GM21381 (cell line): ENCODE data around the gene FAM171A2.
"Not testable (repeated sequence)": the region's sequence is repeated elsewhere in the genome, so short reads cannot be mapped to it uniquely, and the experiment has no call there.

Experiments used
- ATAC-seq: cut with Tn5 transposase; IDR thresholded peaks from one replicate; pipeline ENCODE4 v1.9.1; 2021; ENCODE audit warnings: mild to moderate bottlenecking, moderate library complexity; ENCODE audit not compliant: unreplicated experiment

The FAM171A2 gene

GRCh38 chr17:44363613-44364159 lies at the start of gene FAM171A2:
Gene FAM171A2, minus strand, starts transcription at chr17:44363853. Its CDS starts 139 bp downstream, at chr17:44363714.
- no peak for ATAC-seq

- ATAC-seq: no peak
Observed at GRCh38 chr17:44409309-44410028, 45.8 kb upstream of the FAM171A2 start.

- no peak for ATAC-seq
Observed at GRCh38 chr17:44408786-44409185, 45.1 kb upstream of the FAM171A2 start.

- peak; percentile 55 for ATAC-seq
Observed at GRCh38 chr17:44402564-44403172, 39.0 kb upstream of the FAM171A2 start.

- no peak for ATAC-seq
Observed at GRCh38 chr17:44400226-44400847, 36.7 kb upstream of the FAM171A2 start.

GRCh38 chr17:44398692-44399691 lies 35.3 kb upstream of the FAM171A2 start:
- no peak for ATAC-seq

- ATAC-seq: no peak
Observed at GRCh38 chr17:44397479-44398440, 34.1 kb upstream of the FAM171A2 start.

- no peak for ATAC-seq
Observed at GRCh38 chr17:44396946-44397345, 33.3 kb upstream of the FAM171A2 start.

GRCh38 chr17:44394833-44395232 lies 31.2 kb upstream of the FAM171A2 start:
- ATAC-seq: no peak

GRCh38 chr17:44394112-44394511 lies 30.5 kb upstream of the FAM171A2 start:
- ATAC-seq: not testable (repeated sequence)

GRCh38 chr17:44390250-44390870 lies 26.7 kb upstream of the FAM171A2 start:
- no peak for ATAC-seq

GRCh38 chr17:44389723-44390202 lies 26.1 kb upstream of the FAM171A2 start:
- no peak for ATAC-seq

GRCh38 chr17:44389281-44389680 lies 25.6 kb upstream of the FAM171A2 start, which contains the start of gene ITGA2B:
Gene ITGA2B, minus strand, starts transcription at chr17:44389649. Its CDS starts 176 bp downstream, at chr17:44389473.
- ATAC-seq: no peak

GRCh38 chr17:44387804-44388203 lies 24.2 kb upstream of the FAM171A2 start:
- no peak for ATAC-seq

- ATAC-seq: no peak
Observed at GRCh38 chr17:44386182-44386525, 22.5 kb upstream of the FAM171A2 start.

GRCh38 chr17:44385287-44386181 lies 21.9 kb upstream of the FAM171A2 start:
- peak; percentile 58 for ATAC-seq

GRCh38 chr17:44384823-44385286 lies 21.2 kb upstream of the FAM171A2 start:
- peak; percentile 23 for ATAC-seq
